Esophagus squamous epithelium (tissue), 5 donors: Measurements from ENCODE around the gene EDC3. TPM values are rescaled to one million over a fixed set of nuclear protein-coding genes. Genes with fewer than 3 reads are reported as not detected.

Source experiments
- DNase-seq: peaks from one replicate; lab custom pipeline; 2025; lab: John Stamatoyannopoulos, UW
- H3K27ac ChIP-seq, 4 donors: fragments of 200-600 bp; sonication (generic); one replicate each; pipeline ENCODE4 v1.5.1; 2016 to 2019; ENCODE audit warnings: mild to moderate bottlenecking in 1 of 4
- H3K27me3 ChIP-seq, 4 donors: fragments of 200-600 bp; sonication (generic); 1 replicate in 3 of 4; 2 replicates in 1 of 4; pipeline versions ENCODE4 v1.5.1 to v1.6.0; 2017 to 2021; ENCODE audit warnings: antibody characterized with exemption in 1 of 4
- H3K36me3 ChIP-seq, 3 donors: fragments of 200-600 bp; sonication (generic); one replicate each; pipeline ENCODE4 v1.5.1; 2016 to 2019
- H3K4me1 ChIP-seq, 3 donors: fragments of 200-600 bp; sonication (generic); one replicate each; pipeline ENCODE4 v1.5.1; 2017 to 2019
- H3K4me3 ChIP-seq, 4 donors: fragments of 200-600 bp; sonication (generic); 1 replicate in 3 of 4; 2 replicates in 1 of 4; pipeline ENCODE4 v1.5.1; 2016 to 2019; ENCODE audit warnings: mild to moderate bottlenecking in 2 of 4, moderate library complexity in 1 of 4
- H3K9me3 ChIP-seq, 3 donors: fragments of 200-600 bp; sonication (generic); one replicate each; pipeline ENCODE4 v1.5.1; 2016 to 2019
- CTCF ChIP-seq, 6 experiments: fragments of 450-650 bp in 4 of 6; fragments of 200-600 bp in 2 of 6; sonication (generic) in 2 of 6; IDR thresholded peaks; one replicate each; pipeline ENCODE4 v1.5.1; 2016 to 2019; ENCODE audit warnings: antibody characterized with exemption in 6 of 6, mild to moderate bottlenecking in 4 of 6, moderate library complexity in 4 of 6
- POLR2A ChIP-seq, 4 donors: fragments of 450-650 bp; IDR thresholded peaks; one replicate each; pipeline ENCODE4 v1.6.1; 2017; ENCODE audit warnings: antibody characterized with exemption in 4 of 4, mild to moderate bottlenecking in 4 of 4, moderate library complexity in 3 of 4
- WGBS, 2 donors: methylation state at CpG; one replicate each; pipeline ENCODE4 v1.1.5; 2018; 5-methylcytosine and 5-hydroxymethylcytosine counted together
- intact Hi-C: fragments of 100-400 bp; cut with DNase I; formaldehyde crosslinking; loops from one replicate; pipeline ENCODE4 v1.15.0; 2022
- total RNA-seq, 4 donors: library from RNA; depleted of rRNA; stranded (reverse); fragments of >200 nt; gene quantifications; one replicate each; pipeline ENCODE4 v1.1.0, GENCODE V29; 2016
- donor health status: DM: yes; HTN: yes; CAD: no.

EDC3 gene
- total RNA-seq, 4 donors from 2014 or later, result 10.0 to 17.4 (median 13.2) TPM

DNA sequence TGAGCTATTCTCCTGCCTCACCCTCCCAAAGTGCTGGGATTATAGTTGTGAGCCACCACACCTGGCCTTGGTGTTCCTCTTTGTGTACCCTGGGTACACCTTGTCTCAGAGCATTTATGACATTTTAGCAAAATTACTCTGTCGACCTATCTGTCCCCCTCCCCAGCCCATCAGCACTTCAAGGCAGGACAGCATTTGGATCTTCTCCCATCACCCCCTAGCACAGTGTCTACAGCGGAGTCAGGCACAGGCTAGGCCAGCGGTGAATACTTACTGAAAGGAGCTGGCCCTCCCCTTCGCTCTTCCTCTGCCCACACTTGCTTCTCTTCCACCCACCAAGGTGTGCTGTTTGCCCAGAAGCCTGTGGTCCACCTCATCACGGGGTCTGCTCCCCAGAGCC is 100.6 kb downstream of the EDC3 start:
- H3K27me3 ChIP-seq, result no peaks in the 10 kb centered on the region
- no peaks in the 10 kb centered on the region for H3K9me3 ChIP-seq
- H3K36me3 ChIP-seq, result peaks cover 11 to 62% (median 19%) of the 10 kb centered on the region in 3 donors
- H3K4me1 ChIP-seq, result peaks cover 4 to 24% (median 15%) of the 10 kb centered on the region in 3 donors
- no peak overlapping the region for H3K4me3 ChIP-seq
- no peak overlapping the region for H3K27ac ChIP-seq
- intact Hi-C loops, result no loop called here
- 67 to 90% methylated on average over 1 to 5 of the region's 5 CpGs for WGBS, 2 donors
- TF ChIP-seq POLR2A (IDR thresholded peaks at IDR 0.05) (no peak), CTCF (IDR thresholded peaks at IDR 0.05) (no peak)
- no peak for DNase-seq

DNA sequence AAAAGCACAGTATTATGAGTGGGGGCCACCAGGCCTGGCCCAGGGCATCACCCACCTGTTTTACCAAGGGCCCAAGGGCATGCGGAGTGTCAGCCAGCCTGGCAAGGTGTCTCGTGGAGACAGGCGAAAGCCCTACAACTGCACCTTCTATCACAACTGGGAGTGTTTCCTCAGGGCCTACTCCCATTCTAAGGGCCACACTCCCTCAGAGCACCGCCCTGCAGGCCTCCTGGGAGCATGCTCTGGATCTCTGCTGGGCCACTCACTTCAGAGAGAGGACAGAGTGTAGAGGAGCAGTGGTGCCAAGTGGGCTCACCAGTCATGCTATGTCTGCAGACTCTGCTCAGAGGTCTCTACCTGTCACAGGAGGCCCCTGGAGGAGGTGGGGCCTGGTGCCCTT is 101.4 kb downstream of the EDC3 start:
- Histone ChIP-seq H3K27me3 (no peaks in the 10 kb centered on the region), H3K9me3 (no peaks in the 10 kb centered on the region), H3K27ac (no peak overlapping the region), H3K4me1 (peaks cover 4 to 19% (median 12%) of the 10 kb centered on the region in 3 donors), H3K36me3 (peaks cover 15 to 68% (median 19%) of the 10 kb centered on the region in 3 donors), H3K4me3 (no peak overlapping the region)
- intact Hi-C loops, result no loop called here
- TF ChIP-seq CTCF (IDR thresholded peaks at IDR 0.05), result no peak
- TF ChIP-seq POLR2A (IDR thresholded peaks at IDR 0.05), result no peak
- no peak for DNase-seq
- WGBS, 2 donors, result 83 to 87% methylated on average over 3 of the region's 4 CpGs

DNA sequence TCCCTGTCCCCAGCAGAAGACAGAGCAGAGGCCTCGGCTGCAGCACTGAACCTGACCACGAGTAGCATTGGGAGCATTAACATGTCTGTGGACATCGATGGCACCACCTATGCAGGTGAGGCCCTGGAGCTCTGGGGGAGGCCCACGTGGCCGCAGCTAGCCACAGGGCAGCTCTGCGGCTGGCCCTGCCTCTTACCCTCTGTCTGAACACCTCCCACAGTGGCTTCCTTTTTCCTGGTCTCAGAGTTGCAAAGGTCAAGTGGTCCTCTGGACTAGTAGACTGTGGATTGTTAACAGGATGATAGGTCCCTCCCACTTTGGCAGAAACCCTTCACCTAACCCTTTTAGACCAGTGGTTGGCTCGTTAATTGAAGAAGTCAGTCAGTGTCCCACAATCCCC is 102.7 kb downstream of the EDC3 start:
- Histone ChIP-seq H3K4me1 (peaks cover 0 to 19% (median 16%) of the 10 kb centered on the region in 3 donors), H3K36me3 (peaks cover 15 to 68% (median 19%) of the 10 kb centered on the region in 3 donors), H3K27me3 (no peaks in the 10 kb centered on the region), H3K27ac (no peak overlapping the region), H3K4me3 (no peak overlapping the region), H3K9me3 (no peaks in the 10 kb centered on the region)
- intact Hi-C loops, result no loop called here
- 90 to 96% methylated on average over 2 to 3 of the region's 7 CpGs for WGBS, 2 donors
- no peak for TF ChIP-seq CTCF (IDR thresholded peaks at IDR 0.05)
- no peak for TF ChIP-seq POLR2A (IDR thresholded peaks at IDR 0.05)
- DNase-seq, result no peak

- Histone ChIP-seq H3K9me3 (no peaks in the 10 kb centered on the region), H3K27ac (no peak overlapping the region), H3K4me3 (no peak overlapping the region), H3K4me1 (peaks cover 0 to 15% (median 11%) of the 10 kb centered on the region in 3 donors), H3K27me3 (no peaks in the 10 kb centered on the region), H3K36me3 (peaks cover 15 to 71% (median 19%) of the 10 kb centered on the region in 3 donors)
- DNase-seq, result no peak
- TF ChIP-seq POLR2A (IDR thresholded peaks at IDR 0.05) (no peak), CTCF (IDR thresholded peaks at IDR 0.05) (no peak)
- intact Hi-C loops, result no loop called here
- WGBS, 2 donors, result 71 to 79% methylated on average over 3 of the region's 3 CpGs
These were observed 103.6 kb downstream of the EDC3 start for GRCh38 chr15:74592222-74592621.

GRCh38 chr15:74589826-74590225 is 106.0 kb downstream of the EDC3 start:
- no peaks in the 10 kb centered on the region for H3K27me3 ChIP-seq
- no peaks in the 10 kb centered on the region for H3K9me3 ChIP-seq
- WGBS, 2 donors, result 67 to 78% methylated on average over 4 to 5 of the region's 6 CpGs
- peaks cover 15 to 71% (median 19%) of the 10 kb centered on the region in 3 donors for H3K36me3 ChIP-seq
- H3K4me1 ChIP-seq, result peaks cover 0 to 15% (median 11%) of the 10 kb centered on the region in 3 donors
- no peak overlapping the region for H3K27ac ChIP-seq
- TF ChIP-seq POLR2A (IDR thresholded peaks at IDR 0.05), result no peak
- no peak for TF ChIP-seq CTCF (IDR thresholded peaks at IDR 0.05)
- intact Hi-C loops, result no loop called here
- no peak for DNase-seq
- no peak overlapping the region for H3K4me3 ChIP-seq
